Measurements from ENCODE around the gene TSPAN31.

TSPAN31 gene

GRCh38 chr12:57744777-57745484, at the start of gene TSPAN31:
TSPAN31 (plus strand) TSS chr12:57745039; CDS start chr12:57745155, 116 bp downstream.
- peak; percentile 94 for DNase-seq (ENCODE audit: low spot score)
- TF ChIP-seq CTCF (IDR thresholded peaks at IDR 0.05; ENCODE audit: extremely low read depth, insufficient read depth, missing control alignments) = no peak
- in situ Hi-C loops (cut with MboI; ENCODE audit: low pct_unique_long_range_greater_than_20kb, low sequenced_read_pairs, unreplicated experiment) = no loop called here

- no peak for TF ChIP-seq CTCF (IDR thresholded peaks at IDR 0.05; ENCODE audit: extremely low read depth, insufficient read depth, missing control alignments)
- in situ Hi-C loops (cut with MboI; ENCODE audit: low pct_unique_long_range_greater_than_20kb, low sequenced_read_pairs, unreplicated experiment) = no loop called here
- DNase-seq (ENCODE audit: low spot score) = no peak
These were observed 48.9 kb upstream of the TSPAN31 start for GRCh38 chr12:57695770-57696432.

- in situ Hi-C loops (cut with MboI; ENCODE audit: low pct_unique_long_range_greater_than_20kb, low sequenced_read_pairs, unreplicated experiment) = no loop called here
- DNase-seq (ENCODE audit: low spot score) = no peak
- TF ChIP-seq CTCF (IDR thresholded peaks at IDR 0.05; ENCODE audit: extremely low read depth, insufficient read depth, missing control alignments) = no peak
These were observed 47.8 kb upstream of the TSPAN31 start for GRCh38 chr12:57697076-57697475.

- TF ChIP-seq CTCF (IDR thresholded peaks at IDR 0.05; ENCODE audit: extremely low read depth, insufficient read depth, missing control alignments) = no peak
- DNase-seq (ENCODE audit: low spot score) = no peak
- in situ Hi-C loops (cut with MboI; ENCODE audit: low pct_unique_long_range_greater_than_20kb, low sequenced_read_pairs, unreplicated experiment) = no loop called here
These were observed 46.4 kb upstream of the TSPAN31 start for GRCh38 chr12:57698414-57698813.

GRCh38 chr12:57700317-57700716, 44.5 kb upstream of the TSPAN31 start:
- no peak for DNase-seq (ENCODE audit: low spot score)
- TF ChIP-seq CTCF (IDR thresholded peaks at IDR 0.05; ENCODE audit: extremely low read depth, insufficient read depth, missing control alignments) = no peak
- in situ Hi-C loops (cut with MboI; ENCODE audit: low pct_unique_long_range_greater_than_20kb, low sequenced_read_pairs, unreplicated experiment) = no loop called here

- no peak for TF ChIP-seq CTCF (IDR thresholded peaks at IDR 0.05; ENCODE audit: extremely low read depth, insufficient read depth, missing control alignments)
- in situ Hi-C loops (cut with MboI; ENCODE audit: low pct_unique_long_range_greater_than_20kb, low sequenced_read_pairs, unreplicated experiment) = no loop called here
- no peak for DNase-seq (ENCODE audit: low spot score)
These were observed 37.6 kb upstream of the TSPAN31 start for GRCh38 chr12:57707250-57707649.
